Natural killer cell treated with Interleukin-12 subunit alpha and Interleukin-12 subunit beta and Interleukin-15 and Interleukin-18, amount 100 ng/mL, for 72 hours (primary cell): ENCODE data around the gene TCHP. TPM values are rescaled to one million over a fixed set of nuclear protein-coding genes. Genes with fewer than 3 reads are reported as not detected.
A peak's percentile ranks its signal among the peaks of the same experiment; 100 is the strongest.
"Not testable (repeated sequence)": the region's sequence is repeated elsewhere in the genome, so short reads cannot be mapped to it uniquely, and the experiment has no call there.

Experiments used
- ATAC-seq, 2 donors: fragments of 150-1000 bp; cut with Tn5 transposase in 1 of 2; sonication (Bioruptor Pico), chemical (Tn5 transposase) in 1 of 2; 2 replicates each; pipeline ENCODE4 v1.10.0; 2021
- DNase-seq: peaks from one replicate; pipeline ENCODE4 v3.0.0; 2022; ENCODE audit warnings: low spot score
- H3K27ac Mint-ChIP-seq, 2 donors: 1 replicate in 1 of 2; 2 replicates in 1 of 2; pipeline ENCODE4 v1.8.0; 2022; ENCODE audit warnings: mixed read lengths in 2 of 2, mild to moderate bottlenecking in 1 of 2, moderate library complexity in 1 of 2
- H3K27me3 Mint-ChIP-seq, 2 donors: 1 replicate in 1 of 2; 2 replicates in 1 of 2; pipeline ENCODE4 v1.8.0; 2022; ENCODE audit warnings: mixed read lengths in 2 of 2
- H3K36me3 Mint-ChIP-seq: one replicate; pipeline ENCODE4 v1.8.0; 2022; ENCODE audit warnings: mixed read lengths
- H3K4me1 Mint-ChIP-seq, 2 donors: 1 replicate in 1 of 2; 2 replicates in 1 of 2; pipeline ENCODE4 v1.8.0; 2022; ENCODE audit warnings: low read depth in 2 of 2, mixed read lengths in 2 of 2, mild to moderate bottlenecking in 1 of 2
- H3K4me3 Mint-ChIP-seq: one replicate; pipeline ENCODE4 v1.8.0; 2022; ENCODE audit warnings: mixed read lengths
- H3K9me3 Mint-ChIP-seq: 2 replicates; pipeline ENCODE4 v1.8.0; 2022; ENCODE audit warnings: mixed read lengths
- total RNA-seq, 2 donors: library from RNA; stranded (reverse); gene quantifications; one replicate each; pipeline ENCODE4 v1.2.3, GENCODE V29; 2022

TCHP gene
- 10 to 100 TPM; 20.5 to 31.1 TPM for total RNA-seq

- peak within 1 kb of the TSS; percentile 99 for H3K27ac Mint-ChIP-seq
- peak within 1 kb of the TSS; percentile 100 for H3K4me3 Mint-ChIP-seq
- peak; percentile 90 to 92 for ATAC-seq
- H3K4me1 Mint-ChIP-seq = peaks cover 15 to 25% of the 10 kb centered on the region in 2 donors
- H3K9me3 Mint-ChIP-seq = no peaks in the 10 kb centered on the region
- peaks cover 15% of the 10 kb centered on the region for H3K36me3 Mint-ChIP-seq
- H3K27me3 Mint-ChIP-seq = no peaks in the 10 kb centered on the region
- DNase-seq = peak; percentile 84
Observed at GRCh38 chr12:109899783-109900751, at the start of gene TCHP. Gene TCHP, plus strand, starts transcription at chr12:109900274. Its CDS starts 2,753 bp downstream, at chr12:109903027.

GRCh38 chr12:109850518-109850917 is 49.6 kb upstream of the TCHP start:
- not testable (repeated sequence) for DNase-seq, H3K27me3 Mint-ChIP-seq, H3K36me3 Mint-ChIP-seq, H3K4me3 Mint-ChIP-seq, H3K9me3 Mint-ChIP-seq, H3K27ac Mint-ChIP-seq, ATAC-seq, H3K4me1 Mint-ChIP-seq

- H3K27ac Mint-ChIP-seq = no peak overlapping the region
- H3K4me3 Mint-ChIP-seq = no peak overlapping the region
- no peak for DNase-seq
- ATAC-seq = no peak
- H3K9me3 Mint-ChIP-seq = no peaks in the 10 kb centered on the region
- H3K27me3 Mint-ChIP-seq = no peaks in the 10 kb centered on the region
- H3K36me3 Mint-ChIP-seq = no peaks in the 10 kb centered on the region
- peaks cover 0 to 11% of the 10 kb centered on the region in 2 donors for H3K4me1 Mint-ChIP-seq
Observed at GRCh38 chr12:109855377-109855776, 44.7 kb upstream of the TCHP start.

GRCh38 chr12:109857715-109858114 is 42.4 kb upstream of the TCHP start:
- H3K27me3 Mint-ChIP-seq = no peaks in the 10 kb centered on the region
- DNase-seq (no peak), ATAC-seq (no peak)
- H3K36me3 Mint-ChIP-seq = no peaks in the 10 kb centered on the region
- H3K27ac Mint-ChIP-seq = no peak overlapping the region
- H3K4me3 Mint-ChIP-seq = no peak overlapping the region
- H3K4me1 Mint-ChIP-seq = peaks cover 0 to 11% of the 10 kb centered on the region in 2 donors
- H3K9me3 Mint-ChIP-seq = no peaks in the 10 kb centered on the region

GRCh38 chr12:109858764-109859163 is 41.3 kb upstream of the TCHP start:
- Mint-ChIP-seq H3K4me3 (no peak overlapping the region), H3K4me1 (peaks cover 7 to 14% of the 10 kb centered on the region in 2 donors), H3K27ac (no peak overlapping the region), H3K27me3 (no peaks in the 10 kb centered on the region), H3K36me3 (no peaks in the 10 kb centered on the region), H3K9me3 (no peaks in the 10 kb centered on the region)
- DNase-seq (no peak), ATAC-seq (peak in 1 of 2 donors; percentile 56)

- Mint-ChIP-seq H3K4me3 (no peak overlapping the region), H3K36me3 (no peaks in the 10 kb centered on the region), H3K4me1 (peaks cover 20 to 27% of the 10 kb centered on the region in 2 donors), H3K9me3 (no peaks in the 10 kb centered on the region), H3K27ac (no peak overlapping the region), H3K27me3 (no peaks in the 10 kb centered on the region)
- DNase-seq (no peak), ATAC-seq (no peak)
Observed at GRCh38 chr12:109860977-109861376, 39.1 kb upstream of the TCHP start.

GRCh38 chr12:109861689-109862314 is 38.3 kb upstream of the TCHP start:
- DNase-seq (no peak), ATAC-seq (no peak)
- Mint-ChIP-seq H3K4me1 (peaks cover 20 to 31% of the 10 kb centered on the region in 2 donors), H3K36me3 (no peaks in the 10 kb centered on the region), H3K9me3 (no peaks in the 10 kb centered on the region), H3K27ac (no peak overlapping the region), H3K4me3 (no peak overlapping the region), H3K27me3 (no peaks in the 10 kb centered on the region)

GRCh38 chr12:109862491-109862890 is 37.6 kb upstream of the TCHP start:
- H3K36me3 Mint-ChIP-seq, H3K9me3 Mint-ChIP-seq, DNase-seq, ATAC-seq, H3K27ac Mint-ChIP-seq, H3K4me3 Mint-ChIP-seq, H3K27me3 Mint-ChIP-seq: not testable (repeated sequence)
- peaks cover 20 to 31% of the 10 kb centered on the region in 2 donors for H3K4me1 Mint-ChIP-seq

- Mint-ChIP-seq H3K9me3 (no peaks in the 10 kb centered on the region), H3K4me3 (peak overlapping the region; percentile 7), H3K4me1 (peaks cover 26 to 29% of the 10 kb centered on the region in 2 donors), H3K27me3 (no peaks in the 10 kb centered on the region), H3K36me3 (no peaks in the 10 kb centered on the region), H3K27ac (peak overlapping the region; percentile 52 to 84)
- ATAC-seq (peak; percentile 94), DNase-seq (peak; percentile 74)
Observed at GRCh38 chr12:109863847-109864712, 36.0 kb upstream of the TCHP start.

GRCh38 chr12:109864916-109865315 is 35.2 kb upstream of the TCHP start:
- Mint-ChIP-seq H3K27me3 (no peaks in the 10 kb centered on the region), H3K36me3 (no peaks in the 10 kb centered on the region), H3K27ac (peak overlapping the region in 1 of 2 donors; percentile 84), H3K4me3 (no peak overlapping the region), H3K9me3 (no peaks in the 10 kb centered on the region), H3K4me1 (peaks cover 26 to 29% of the 10 kb centered on the region in 2 donors)
- ATAC-seq = no peak
- no peak for DNase-seq

GRCh38 chr12:109868182-109869051 is 31.7 kb upstream of the TCHP start:
- no peaks in the 10 kb centered on the region for H3K9me3 Mint-ChIP-seq
- peak in 1 of 2 donors; percentile 65 for ATAC-seq
- no peak for DNase-seq
- H3K4me1 Mint-ChIP-seq = peaks cover 32 to 35% of the 10 kb centered on the region in 2 donors
- H3K36me3 Mint-ChIP-seq = no peaks in the 10 kb centered on the region
- H3K27ac Mint-ChIP-seq = peak overlapping the region; percentile 6 to 11
- no peak overlapping the region for H3K4me3 Mint-ChIP-seq
- H3K27me3 Mint-ChIP-seq = no peaks in the 10 kb centered on the region

GRCh38 chr12:109870648-109871047 is 29.4 kb upstream of the TCHP start:
- no peak for DNase-seq
- peak overlapping the region in 1 of 2 donors; percentile 31 for H3K27ac Mint-ChIP-seq
- H3K4me1 Mint-ChIP-seq = peaks cover 27 to 31% of the 10 kb centered on the region in 2 donors
- H3K9me3 Mint-ChIP-seq = no peaks in the 10 kb centered on the region
- no peaks in the 10 kb centered on the region for H3K27me3 Mint-ChIP-seq
- no peak overlapping the region for H3K4me3 Mint-ChIP-seq
- no peaks in the 10 kb centered on the region for H3K36me3 Mint-ChIP-seq
- ATAC-seq = peak in 1 of 2 donors; percentile 45
